GM21367 (cell line): Measurements from ENCODE around the gene ZNF578.
"Not testable (repeated sequence)": the region's sequence is repeated elsewhere in the genome, so short reads cannot be mapped to it uniquely, and the experiment has no call there.

Experiments
- ATAC-seq: cut with Tn5 transposase; IDR thresholded peaks from one replicate; pipeline ENCODE4 v1.9.1; 2021; ENCODE audit not compliant: unreplicated experiment

ZNF578 gene

GRCh38 chr19:52507266-52507665 lies 53.9 kb downstream of the ZNF578 start:
- no peak for ATAC-seq

GRCh38 chr19:52516191-52516590 lies 62.8 kb downstream of the ZNF578 start:
- no peak for ATAC-seq

GRCh38 chr19:52518646-52519045 lies 65.3 kb downstream of the ZNF578 start:
- ATAC-seq = no peak

- ATAC-seq = not testable (repeated sequence)
Observed at GRCh38 chr19:52519175-52519574, 65.8 kb downstream of the ZNF578 start.

GRCh38 chr19:52520013-52520412 lies 66.7 kb downstream of the ZNF578 start:
- no peak for ATAC-seq

- no peak for ATAC-seq
Observed at GRCh38 chr19:52522551-52522950, 69.2 kb downstream of the ZNF578 start.

- no peak for ATAC-seq
Observed at GRCh38 chr19:52524086-52524485, 70.7 kb downstream of the ZNF578 start.

GRCh38 chr19:52527134-52527955 lies 74.0 kb downstream of the ZNF578 start, which contains the start of gene ZNF808:
Gene ZNF808 (plus strand): TSS chr19:52527668. CDS start chr19:52543285, 15,617 bp downstream.
- ATAC-seq = peak; percentile 70

GRCh38 chr19:52527956-52528351 lies 74.6 kb downstream of the ZNF578 start:
- peak; percentile 26 for ATAC-seq

- no peak for ATAC-seq
Observed at GRCh38 chr19:52532480-52532879, 79.1 kb downstream of the ZNF578 start.

- no peak for ATAC-seq
Observed at GRCh38 chr19:52533901-52534300, 80.5 kb downstream of the ZNF578 start.

- not testable (repeated sequence) for ATAC-seq
Observed at GRCh38 chr19:52535385-52535770, 82.0 kb downstream of the ZNF578 start.

GRCh38 chr19:52535771-52536447 lies 82.6 kb downstream of the ZNF578 start:
- peak; percentile 75 for ATAC-seq

GRCh38 chr19:52536448-52536800 lies 83.1 kb downstream of the ZNF578 start:
- no peak for ATAC-seq

- not testable (repeated sequence) for ATAC-seq
Observed at GRCh38 chr19:52538815-52539214, 85.5 kb downstream of the ZNF578 start.

GRCh38 chr19:52541176-52541575 lies 87.8 kb downstream of the ZNF578 start:
- ATAC-seq = not testable (repeated sequence)

GRCh38 chr19:52541608-52542007 lies 88.3 kb downstream of the ZNF578 start:
- ATAC-seq = no peak

- not testable (repeated sequence) for ATAC-seq
Observed at GRCh38 chr19:52542541-52542940, 89.2 kb downstream of the ZNF578 start.

- no peak for ATAC-seq
Observed at GRCh38 chr19:52542984-52543664, 89.8 kb downstream of the ZNF578 start.

- ATAC-seq = no peak
Observed at GRCh38 chr19:52554216-52554971, 101.0 kb downstream of the ZNF578 start.
